Stimulated activated naive B cell treated with anti-CD40 and anti-IgM and Interleukin-4, amounts not matched to agents 10 μg/mL and 1 μg/mL and 100 μg/mL, for 72 hours (primary cell): ENCODE measurements around the gene MICALL2.

ENCODE experiments used
- ATAC-seq, 2 donors: fragments of 150-1000 bp; cut with Tn5 transposase; replicated peaks; 2 replicates each; pipeline ENCODE4 v1.10.0; 2021; ENCODE audit warnings: moderate library complexity in 1 of 2
- DNase-seq: peaks from one replicate; pipeline ENCODE4 v3.0.0; 2021
- H3K27ac Mint-ChIP-seq: one replicate; pipeline ENCODE4 v1.8.0; 2022; ENCODE audit warnings: mild to moderate bottlenecking, mixed read lengths
- H3K27me3 Mint-ChIP-seq, 2 donors: one replicate each; pipeline ENCODE4 v1.8.0; 2022; ENCODE audit warnings: mixed read lengths in 2 of 2
- H3K36me3 Mint-ChIP-seq, 2 donors: one replicate each; pipeline ENCODE4 v1.8.0; 2022; ENCODE audit warnings: mixed read lengths in 2 of 2, mild to moderate bottlenecking in 1 of 2
- H3K4me1 Mint-ChIP-seq, 2 donors: one replicate each; pipeline ENCODE4 v1.8.0; 2022; ENCODE audit warnings: mixed read lengths in 2 of 2, mild to moderate bottlenecking in 1 of 2
- H3K4me3 Mint-ChIP-seq, 2 donors: one replicate each; pipeline ENCODE4 v1.8.0; 2022; ENCODE audit warnings: mild to moderate bottlenecking in 2 of 2, mixed read lengths in 2 of 2, moderate library complexity in 1 of 2
- H3K9me3 Mint-ChIP-seq, 2 donors: one replicate each; pipeline ENCODE4 v1.8.0; 2022; ENCODE audit warnings: mixed read lengths in 2 of 2, mild to moderate bottlenecking in 1 of 2

MICALL2 gene

DNA sequence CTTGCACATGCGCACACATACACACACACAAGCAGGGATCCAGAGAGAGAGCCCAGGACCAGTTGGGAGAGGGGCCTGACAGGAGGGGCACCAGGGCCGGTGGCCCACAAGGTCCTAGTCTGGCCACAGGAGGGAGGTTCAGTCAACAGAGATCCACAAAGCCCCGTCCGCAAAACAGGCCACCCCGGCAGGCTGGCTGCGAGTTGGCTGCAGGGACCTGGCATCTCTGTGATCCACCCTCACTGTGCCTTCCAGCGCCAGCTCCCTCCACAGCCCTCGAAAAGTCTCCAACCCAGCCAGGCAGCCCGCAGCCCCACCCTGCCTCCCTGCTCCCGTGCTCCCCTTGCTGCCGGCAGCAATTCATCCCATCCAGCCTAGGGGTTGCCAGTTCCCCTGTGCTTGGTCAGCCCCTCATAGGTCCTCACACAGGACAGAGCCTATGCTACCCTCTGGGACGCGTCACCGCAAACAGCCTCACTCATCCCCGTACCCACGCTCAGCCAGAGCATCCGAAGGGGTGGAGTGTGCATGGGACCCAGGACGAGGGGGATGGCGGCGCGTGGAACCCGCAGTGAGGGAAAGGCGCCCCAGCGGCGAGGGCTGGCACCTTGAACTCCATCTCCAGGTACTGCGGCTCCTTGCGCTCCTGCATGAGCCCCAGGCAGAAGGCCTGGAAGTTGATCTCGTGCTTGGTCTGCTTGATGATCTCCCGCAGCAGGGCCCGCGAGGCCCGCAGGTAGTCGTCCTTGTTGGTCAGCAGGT is 37.4 kb upstream of the MICALL2 start:
- Mint-ChIP-seq H3K9me3 (no peaks in the 10 kb centered on the region), H3K27ac (no peak overlapping the region), H3K4me3 (no peak overlapping the region), H3K4me1 (peaks cover 9 to 12% of the 10 kb centered on the region in 2 donors), H3K27me3 (no peaks in the 10 kb centered on the region), H3K36me3 (peaks cover 41 to 42% of the 10 kb centered on the region in 2 donors)
- no peak for ATAC-seq
- no peak for DNase-seq

DNA sequence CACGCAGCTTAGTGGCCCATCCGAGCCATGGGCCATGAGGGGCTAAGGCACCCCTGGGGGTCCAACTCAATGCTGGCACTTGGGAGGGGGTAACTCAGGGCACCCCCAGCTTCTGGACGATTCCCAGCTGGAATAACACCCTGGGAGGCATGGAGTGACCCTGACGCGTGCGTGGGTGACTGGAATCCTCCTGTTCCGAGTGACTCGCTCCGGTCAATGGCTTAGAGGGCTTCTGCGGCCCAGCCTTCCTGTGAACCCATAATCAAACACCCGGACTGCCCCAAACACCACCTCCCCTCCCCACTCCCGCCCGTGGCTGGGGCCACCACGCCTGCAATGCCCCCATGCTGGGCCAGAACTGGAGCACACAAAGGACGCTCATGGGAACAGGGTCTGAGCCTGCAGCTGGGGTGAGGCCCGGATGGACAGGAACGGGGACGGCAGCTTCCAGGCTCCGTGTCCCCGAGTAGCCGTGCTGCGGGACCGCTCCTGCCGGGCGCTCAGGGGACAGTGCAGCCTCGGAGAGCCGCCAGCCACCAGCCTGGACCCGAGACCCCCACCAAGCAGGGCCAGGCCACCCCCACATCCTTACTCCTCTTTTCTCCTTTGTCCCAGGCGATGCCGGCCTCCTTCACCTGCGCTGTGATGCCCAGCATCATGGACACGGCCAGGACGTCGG is 36.4 kb upstream of the MICALL2 start:
- no peaks in the 10 kb centered on the region for H3K27me3 Mint-ChIP-seq
- peaks cover 39 to 44% of the 10 kb centered on the region in 2 donors for H3K36me3 Mint-ChIP-seq
- ATAC-seq (no peak), DNase-seq (no peak)
- no peak overlapping the region for H3K27ac Mint-ChIP-seq
- no peak overlapping the region for H3K4me3 Mint-ChIP-seq
- peaks cover 5 to 8% of the 10 kb centered on the region in 2 donors for H3K4me1 Mint-ChIP-seq
- no peaks in the 10 kb centered on the region for H3K9me3 Mint-ChIP-seq

DNA sequence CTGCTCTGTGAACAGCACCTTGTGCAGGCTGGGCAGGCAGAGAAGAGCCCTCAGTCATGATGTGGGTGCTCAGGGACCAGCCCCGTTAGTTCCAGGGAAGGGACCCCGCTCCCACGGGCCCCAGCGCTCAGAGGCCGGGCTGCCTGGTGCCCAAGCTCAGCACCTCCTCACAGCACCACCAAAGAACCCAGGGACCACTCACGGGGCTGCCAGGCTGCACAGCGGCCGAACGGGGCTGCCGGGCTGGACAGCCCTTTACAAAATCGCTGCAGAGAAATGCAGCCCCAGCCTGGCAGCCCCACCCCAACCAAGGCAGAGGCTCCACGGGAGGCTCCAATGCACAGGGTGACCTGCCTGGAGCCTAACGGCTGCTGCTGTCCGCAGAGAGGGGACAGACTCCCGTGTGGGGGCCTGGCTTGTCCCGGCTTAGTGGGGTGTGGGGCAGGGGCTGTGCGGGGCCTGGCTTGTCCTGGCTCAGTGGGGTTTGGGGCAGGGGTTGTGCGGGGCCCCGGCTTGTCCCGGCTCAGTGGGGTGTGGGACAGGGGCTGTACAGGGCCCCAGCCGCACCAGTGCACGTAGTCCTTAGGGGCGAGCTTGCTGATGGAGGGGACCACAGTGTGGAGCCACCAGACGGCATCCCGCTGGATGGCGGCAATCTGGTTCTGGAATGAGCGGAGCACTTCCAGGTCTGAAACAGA is 35.7 kb upstream of the MICALL2 start:
- Mint-ChIP-seq H3K4me1 (peaks cover 0 to 2% of the 10 kb centered on the region in 2 donors), H3K4me3 (no peak overlapping the region), H3K9me3 (no peaks in the 10 kb centered on the region), H3K36me3 (peaks cover 37 to 42% of the 10 kb centered on the region in 2 donors), H3K27ac (no peak overlapping the region), H3K27me3 (no peaks in the 10 kb centered on the region)
- DNase-seq (no peak), ATAC-seq (no peak)

DNA sequence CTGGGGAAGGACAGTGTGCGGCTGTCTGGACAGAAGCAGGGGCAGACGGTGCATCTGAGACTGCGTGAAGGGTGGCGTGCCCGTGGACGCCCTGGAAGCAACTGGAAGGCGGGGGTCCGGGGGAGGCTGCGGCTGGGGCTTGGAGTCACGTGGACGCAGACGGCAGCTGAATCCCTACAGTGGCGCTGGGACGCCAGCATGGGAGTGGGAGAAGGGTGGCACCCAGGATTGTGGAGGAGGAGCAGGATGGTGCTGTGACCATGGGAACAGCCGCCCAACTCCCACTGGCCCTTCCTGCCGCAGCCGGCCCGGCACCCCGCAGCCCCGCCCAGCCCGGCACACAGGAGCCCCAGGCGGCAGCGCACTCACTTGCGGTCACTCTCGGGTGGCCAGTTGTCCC is 35.2 kb upstream of the MICALL2 start:
- no peak for ATAC-seq
- H3K4me1 Mint-ChIP-seq: no peaks in the 10 kb centered on the region
- H3K27me3 Mint-ChIP-seq: no peaks in the 10 kb centered on the region
- H3K9me3 Mint-ChIP-seq: no peaks in the 10 kb centered on the region
- H3K27ac Mint-ChIP-seq: no peak overlapping the region
- no peak for DNase-seq
- H3K4me3 Mint-ChIP-seq: no peak overlapping the region
- H3K36me3 Mint-ChIP-seq: peaks cover 37 to 46% of the 10 kb centered on the region in 2 donors

DNA sequence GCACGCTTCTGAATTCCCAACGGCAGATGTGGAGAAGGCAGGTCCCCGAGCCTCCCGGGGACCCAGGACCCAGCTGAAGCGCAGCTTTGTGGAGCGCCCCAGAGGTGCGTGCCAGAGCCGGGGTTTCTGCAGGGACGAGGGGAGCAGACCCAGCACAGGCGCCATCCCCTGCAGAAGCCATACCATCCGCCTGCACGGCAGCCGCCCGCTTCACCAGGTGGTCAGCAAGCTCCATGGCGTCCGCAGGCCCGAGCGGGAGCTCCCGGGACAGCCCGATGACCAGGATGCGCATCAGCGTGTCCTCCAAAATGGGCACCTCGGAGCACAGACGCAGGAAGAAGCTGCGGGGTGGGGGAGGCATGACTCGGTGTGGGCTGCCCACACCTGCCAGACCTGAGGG is 34.3 kb upstream of the MICALL2 start:
- ATAC-seq (no peak), DNase-seq (no peak)
- Mint-ChIP-seq H3K9me3 (no peaks in the 10 kb centered on the region), H3K4me3 (no peak overlapping the region), H3K36me3 (peaks cover 43 to 55% of the 10 kb centered on the region in 2 donors), H3K27ac (no peak overlapping the region), H3K27me3 (no peaks in the 10 kb centered on the region), H3K4me1 (no peaks in the 10 kb centered on the region)

DNA sequence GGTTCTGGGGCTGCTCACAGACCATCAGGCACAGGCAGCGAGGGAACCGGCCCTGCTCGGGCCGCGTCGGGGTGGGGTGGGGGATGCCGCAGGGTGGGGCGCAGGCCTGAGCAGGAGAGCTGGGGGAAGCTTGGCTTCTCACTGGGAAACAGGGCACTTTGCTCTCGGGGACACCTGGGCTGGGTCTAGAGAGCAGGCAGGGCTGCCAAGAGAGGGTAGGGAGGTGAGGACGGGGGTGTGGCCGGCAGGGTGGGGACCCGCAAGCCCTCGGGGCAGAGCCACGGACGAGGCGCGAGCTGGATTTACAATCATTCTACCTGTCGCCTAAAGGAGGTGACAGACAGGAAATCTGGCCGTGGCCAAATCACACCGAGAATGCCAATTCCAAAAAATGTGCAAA is 33.9 kb upstream of the MICALL2 start:
- H3K4me3 Mint-ChIP-seq: no peak overlapping the region
- H3K9me3 Mint-ChIP-seq: no peaks in the 10 kb centered on the region
- no peak overlapping the region for H3K27ac Mint-ChIP-seq
- H3K4me1 Mint-ChIP-seq: no peaks in the 10 kb centered on the region
- ATAC-seq: no peak
- no peaks in the 10 kb centered on the region for H3K27me3 Mint-ChIP-seq
- H3K36me3 Mint-ChIP-seq: peaks cover 47 to 59% of the 10 kb centered on the region in 2 donors
- DNase-seq: no peak

DNA sequence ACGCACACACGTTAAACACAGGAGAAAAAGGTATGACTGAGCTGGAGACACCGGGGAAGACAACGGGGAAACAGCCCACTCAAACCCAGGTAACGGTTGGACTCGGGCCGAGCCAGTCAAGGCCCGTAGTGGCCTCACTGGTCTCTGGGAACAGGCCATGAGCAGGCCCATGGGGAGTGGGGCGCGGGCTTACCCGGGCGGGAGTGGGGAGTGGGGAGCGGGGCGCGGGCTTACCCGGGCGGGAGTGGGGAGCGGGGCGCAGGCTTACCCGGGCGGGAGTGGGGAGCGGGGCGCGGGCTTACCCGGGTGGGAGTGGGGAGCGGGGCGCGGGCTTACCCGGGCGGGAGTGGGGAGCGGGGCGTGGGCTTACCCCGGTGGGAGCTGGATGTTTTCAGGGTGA is 33.4 kb upstream of the MICALL2 start:
- Mint-ChIP-seq H3K27me3 (no peaks in the 10 kb centered on the region), H3K36me3 (peaks cover 48 to 59% of the 10 kb centered on the region in 2 donors), H3K4me1 (no peaks in the 10 kb centered on the region), H3K27ac (no peak overlapping the region), H3K4me3 (no peak overlapping the region), H3K9me3 (no peaks in the 10 kb centered on the region)
- ATAC-seq (no peak), DNase-seq (no peak)

DNA sequence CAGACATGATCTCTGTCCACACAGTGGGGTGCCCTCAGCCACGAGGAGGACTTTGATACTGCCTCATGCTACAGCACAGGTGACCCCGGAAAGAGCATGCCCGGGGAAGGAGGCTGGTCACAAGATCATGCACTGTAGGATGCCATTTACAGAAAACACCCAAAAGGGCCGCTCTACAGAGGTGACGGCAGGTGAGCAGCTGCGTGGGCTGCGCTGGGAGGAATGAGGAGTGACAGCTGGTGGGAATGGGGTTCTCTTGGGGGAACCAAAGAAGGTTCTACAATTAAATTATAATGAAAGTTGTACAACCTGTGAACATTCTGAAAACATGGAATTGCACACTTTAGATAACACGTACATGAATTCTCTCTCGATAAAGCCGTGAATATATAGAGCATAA is 33.0 kb upstream of the MICALL2 start:
- Mint-ChIP-seq H3K4me1 (no peaks in the 10 kb centered on the region), H3K27me3 (no peaks in the 10 kb centered on the region), H3K36me3 (peaks cover 47 to 55% of the 10 kb centered on the region in 2 donors), H3K27ac (no peak overlapping the region), H3K9me3 (no peaks in the 10 kb centered on the region), H3K4me3 (no peak overlapping the region)
- ATAC-seq (no peak), DNase-seq (no peak)

DNA sequence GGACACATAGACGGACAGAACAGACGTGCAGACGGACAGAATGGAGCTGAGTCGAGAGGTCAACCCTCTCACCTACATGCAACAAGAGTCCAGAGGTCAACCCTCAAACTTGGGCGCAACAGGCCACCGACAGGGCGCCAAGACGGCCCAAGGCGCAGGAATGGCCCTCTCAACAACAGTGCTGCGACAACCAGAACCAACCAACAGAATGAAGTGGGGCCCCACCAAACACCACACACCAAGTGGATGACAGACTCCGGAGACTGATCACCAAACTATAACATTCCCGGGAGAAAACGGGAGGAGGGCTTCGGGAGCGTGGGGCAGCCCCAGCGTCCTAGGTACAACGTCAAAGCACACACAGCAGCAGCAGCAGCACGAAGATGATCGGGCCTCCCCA is 31.6 kb upstream of the MICALL2 start:
- peak overlapping the region; percentile 51 for H3K27ac Mint-ChIP-seq
- peaks cover 41 to 53% of the 10 kb centered on the region in 2 donors for H3K36me3 Mint-ChIP-seq
- no peak overlapping the region for H3K4me3 Mint-ChIP-seq
- ATAC-seq: no peak
- no peaks in the 10 kb centered on the region for H3K4me1 Mint-ChIP-seq
- H3K27me3 Mint-ChIP-seq: no peaks in the 10 kb centered on the region
- DNase-seq: no peak
- H3K9me3 Mint-ChIP-seq: no peaks in the 10 kb centered on the region

DNA sequence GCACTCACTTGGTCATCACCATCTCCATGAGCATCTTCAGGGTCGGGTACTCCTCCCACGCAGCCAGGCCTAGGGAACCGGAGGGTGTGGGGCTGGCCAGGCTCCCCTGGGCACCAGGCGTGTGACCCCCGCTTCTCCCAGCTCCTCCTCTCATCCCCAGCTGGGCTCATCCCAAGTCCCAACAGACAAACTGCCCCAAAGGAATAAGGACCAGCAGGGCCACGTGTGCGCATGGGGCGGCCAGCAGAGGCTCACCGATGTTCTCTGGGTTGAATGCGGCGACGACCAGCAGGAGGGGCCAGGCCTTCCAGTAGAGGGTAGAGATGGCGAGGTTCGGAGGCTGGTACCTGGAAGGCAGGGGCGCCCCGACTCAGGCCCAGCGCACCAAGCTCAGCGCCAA is 30.1 kb upstream of the MICALL2 start:
- no peaks in the 10 kb centered on the region for H3K27me3 Mint-ChIP-seq
- peaks cover 43 to 61% of the 10 kb centered on the region in 2 donors for H3K36me3 Mint-ChIP-seq
- H3K27ac Mint-ChIP-seq: no peak overlapping the region

DNA sequence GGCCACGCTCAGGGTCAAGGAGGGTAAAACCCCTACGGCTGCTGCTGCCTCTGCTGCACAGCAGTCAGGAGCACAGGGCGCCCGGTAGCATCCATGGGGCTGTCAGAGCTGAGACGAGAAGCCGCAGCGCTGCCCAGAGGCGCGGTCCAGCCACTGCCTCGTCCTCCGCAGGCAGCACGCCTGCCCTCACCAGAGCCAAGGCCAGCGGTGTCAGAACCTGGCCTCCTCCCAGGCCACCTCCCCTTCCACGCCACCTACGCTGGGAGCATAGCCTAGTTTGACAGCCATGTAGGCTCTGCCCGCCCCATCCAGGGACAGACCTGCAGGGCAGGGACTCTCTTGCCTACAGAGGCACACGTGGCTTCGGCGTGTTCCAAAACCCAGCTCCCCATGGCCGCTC is 28.7 kb upstream of the MICALL2 start:
- Mint-ChIP-seq H3K36me3 (peaks cover 47 to 64% of the 10 kb centered on the region in 2 donors), H3K27me3 (no peaks in the 10 kb centered on the region), H3K27ac (peak overlapping the region; percentile 31), H3K9me3 (no peaks in the 10 kb centered on the region), H3K4me1 (no peaks in the 10 kb centered on the region), H3K4me3 (no peak overlapping the region)
- no peak for ATAC-seq
- DNase-seq: no peak

More for the DNA sequence above, 30.1 kb upstream of the MICALL2 start:
- H3K4me1 Mint-ChIP-seq: no peaks in the 10 kb centered on the region
- no peak for ATAC-seq
- no peak overlapping the region for H3K4me3 Mint-ChIP-seq
- DNase-seq: no peak
- H3K9me3 Mint-ChIP-seq: no peaks in the 10 kb centered on the region

DNA sequence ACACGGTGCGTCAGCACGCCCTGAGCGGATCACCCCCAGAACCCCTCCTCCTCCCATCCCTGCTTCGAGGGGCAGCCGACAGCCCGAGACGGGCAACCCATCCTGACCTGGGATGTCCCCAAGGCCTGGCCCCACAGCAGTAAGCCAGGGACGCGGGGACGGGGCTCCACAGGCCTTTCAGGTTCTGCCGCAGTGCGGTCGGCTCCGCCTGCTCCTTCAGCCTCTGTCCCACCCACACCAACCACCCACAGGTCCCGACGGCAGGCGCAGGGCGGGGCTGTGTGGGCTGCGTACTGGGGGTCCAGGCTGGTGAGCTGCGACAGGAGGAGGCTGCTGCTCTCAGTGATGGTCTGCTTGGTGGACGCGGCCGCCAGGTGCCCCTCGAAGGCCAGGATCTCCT is 28.2 kb upstream of the MICALL2 start:
- H3K9me3 Mint-ChIP-seq: no peaks in the 10 kb centered on the region
- no peaks in the 10 kb centered on the region for H3K4me1 Mint-ChIP-seq
- no peaks in the 10 kb centered on the region for H3K27me3 Mint-ChIP-seq
- DNase-seq (no peak), ATAC-seq (no peak)
- H3K4me3 Mint-ChIP-seq: no peak overlapping the region
- H3K27ac Mint-ChIP-seq: peak overlapping the region; percentile 31
- H3K36me3 Mint-ChIP-seq: peaks cover 46 to 63% of the 10 kb centered on the region in 2 donors

DNA sequence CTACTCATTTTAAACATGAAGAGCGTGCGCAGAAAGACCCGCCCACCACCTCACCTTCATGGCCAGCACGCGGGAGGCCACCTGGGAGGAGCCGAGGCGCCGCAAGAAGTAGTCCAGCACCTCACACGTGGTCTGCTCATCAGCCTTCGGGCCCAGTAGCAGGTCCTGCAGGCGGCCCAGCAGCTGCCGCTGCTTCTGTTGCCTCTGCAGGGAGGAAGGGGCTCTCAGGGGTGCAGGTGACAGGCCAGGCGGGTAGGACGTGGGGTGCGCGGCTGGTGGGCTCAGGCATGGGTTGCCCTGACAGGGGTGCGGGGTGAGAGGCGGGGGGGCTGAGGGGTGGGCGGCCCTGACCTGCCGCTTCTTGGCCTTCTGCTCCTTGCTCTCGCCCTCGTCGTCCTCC is 27.3 kb upstream of the MICALL2 start:
- Mint-ChIP-seq H3K9me3 (no peaks in the 10 kb centered on the region), H3K4me3 (no peak overlapping the region), H3K36me3 (peaks cover 44 to 61% of the 10 kb centered on the region in 2 donors), H3K4me1 (no peaks in the 10 kb centered on the region), H3K27ac (no peak overlapping the region), H3K27me3 (no peaks in the 10 kb centered on the region)
- DNase-seq: no peak
- ATAC-seq: no peak

DNA sequence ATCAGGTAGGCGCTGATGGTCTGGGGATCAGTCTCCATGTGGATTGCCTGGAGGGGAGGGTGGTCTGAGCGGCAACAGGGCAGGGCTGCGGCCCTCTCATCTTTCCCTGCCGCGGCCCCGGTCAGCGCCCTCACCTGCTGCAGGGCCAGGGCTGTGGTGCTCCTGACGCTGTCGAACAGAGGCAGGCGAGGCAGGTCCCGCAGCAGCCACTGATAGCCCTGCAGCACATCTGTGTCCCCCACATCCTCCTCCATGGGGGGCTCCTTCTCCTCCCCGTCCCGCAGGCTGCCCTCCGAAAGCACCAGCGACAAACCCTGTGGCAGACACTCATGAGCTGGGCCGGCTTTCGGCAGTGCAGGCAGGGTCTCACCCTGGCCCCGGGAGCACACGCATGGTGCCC is 25.9 kb upstream of the MICALL2 start:
- Mint-ChIP-seq H3K27ac (peak overlapping the region; percentile 20), H3K4me3 (no peak overlapping the region)

DNA sequence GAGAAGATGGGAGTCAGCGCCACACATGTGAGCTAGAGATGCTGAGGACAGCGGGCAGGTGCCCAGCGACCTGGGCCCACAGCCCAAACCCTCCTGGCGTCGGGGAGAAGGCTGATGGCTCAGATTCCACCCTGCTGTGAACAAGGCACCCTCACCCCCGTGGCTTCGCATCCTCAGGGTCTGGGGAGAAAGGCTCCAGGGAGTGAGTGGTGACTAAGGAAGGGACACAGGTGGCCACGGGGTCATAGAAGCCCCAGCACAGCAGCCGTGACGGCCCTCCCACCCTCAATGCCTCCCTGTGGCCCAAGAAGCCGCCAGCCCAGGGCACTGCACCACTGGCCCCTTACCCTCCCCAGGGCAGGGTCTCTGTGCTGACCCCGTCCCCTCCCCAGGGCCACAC is 25.3 kb upstream of the MICALL2 start:
- ATAC-seq: no peak
- Mint-ChIP-seq H3K4me3 (no peak overlapping the region), H3K27ac (no peak overlapping the region), H3K4me1 (no peaks in the 10 kb centered on the region), H3K27me3 (no peaks in the 10 kb centered on the region), H3K9me3 (no peaks in the 10 kb centered on the region), H3K36me3 (peaks cover 34 to 45% of the 10 kb centered on the region in 2 donors)
- no peak for DNase-seq

More for the DNA sequence above, 25.9 kb upstream of the MICALL2 start:
- ATAC-seq: no peak
- no peak for DNase-seq
- no peaks in the 10 kb centered on the region for H3K9me3 Mint-ChIP-seq
- H3K27me3 Mint-ChIP-seq: no peaks in the 10 kb centered on the region
- H3K36me3 Mint-ChIP-seq: peaks cover 36 to 49% of the 10 kb centered on the region in 2 donors
- H3K4me1 Mint-ChIP-seq: no peaks in the 10 kb centered on the region
